GM12878 (cell line): Measurements from ENCODE around the gene MAP3K6. TPM values are rescaled to one million over a fixed set of nuclear protein-coding genes. Genes with fewer than 3 reads are reported as not detected.

Source experiments
- CBX3 ChIP-seq: fragments of 200-600 bp; sonication (generic); IDR thresholded peaks from 2 replicates; pipeline ENCODE4 v1.6.1; 2016; ENCODE audit warnings: low read depth, borderline replicate concordance
- CHD1 ChIP-seq: IDR thresholded peaks from 2 replicates; pipeline ENCODE4 v1.6.1; 2012; ENCODE audit warnings: low read depth, low read length, improper control_type of control experiment
- CREM ChIP-seq: IDR thresholded peaks from 2 replicates; pipeline ENCODE4 v1.6.1; 2014; ENCODE audit warnings: antibody characterized with exemption, low read depth
- E2F4 ChIP-seq: IDR thresholded peaks from 2 replicates; pipeline ENCODE4 v1.6.1; 2012; ENCODE audit warnings: low read depth, low read length, improper control_type of control experiment
- EGR1 ChIP-seq, 2 experiments: IDR thresholded peaks; 1 replicate in 1 of 2; 2 replicates in 1 of 2; pipeline ENCODE4 v1.6.1; 2011 to 2012; ENCODE audit warnings: low read depth in 2 of 2, low read length in 2 of 2, borderline replicate concordance in 1 of 2, mild to moderate bottlenecking in 1 of 2, moderate library complexity in 1 of 2
- FOXM1 ChIP-seq: IDR thresholded peaks from 2 replicates; pipeline ENCODE4 v1.6.1; 2012; ENCODE audit warnings: low read depth, mild to moderate bottlenecking, inconsistent platforms, low read length, moderate library complexity
- HDGF ChIP-seq: fragments of 450-650 bp; IDR thresholded peaks from 2 replicates; pipeline ENCODE4 v1.6.1; 2016; ENCODE audit warnings: antibody characterized with exemption
- IKZF1 ChIP-seq: fragments of 450-650 bp; conservative IDR thresholded peaks from 2 replicates; pipeline ENCODE4 v1.6.1; 2017; ENCODE audit warnings: antibody characterized with exemption, mild to moderate bottlenecking
- NR2F1 ChIP-seq: fragments of 450-650 bp; conservative IDR thresholded peaks from 2 replicates; pipeline ENCODE4 v1.6.1; 2017; ENCODE audit warnings: mild to moderate bottlenecking
- PRDM15 ChIP-seq: fragments of 450-650 bp; formaldehyde crosslinking; IDR thresholded peaks from 2 replicates; pipeline ENCODE4 v1.4.0; 2020; ENCODE audit warnings: mild to moderate bottlenecking, moderate library complexity
- RAD51 ChIP-seq: fragments of 450-650 bp; IDR thresholded peaks from 2 replicates; pipeline ENCODE4 v1.6.1; 2016; ENCODE audit warnings: moderate library complexity, mild to moderate bottlenecking, inconsistent platforms
- RELA ChIP-seq: fragments of 450-650 bp; IDR thresholded peaks from 2 replicates; pipeline ENCODE4 v1.8.0; 2014; ENCODE audit warnings: borderline replicate concordance; ENCODE audit not compliant: partially characterized antibody
- SIN3A ChIP-seq: IDR thresholded peaks from 2 replicates; pipeline ENCODE4 v1.6.1; 2012; ENCODE audit warnings: low read depth, low read length, improper control_type of control experiment
- SREBF2 ChIP-seq: IDR thresholded peaks from 2 replicates; pipeline ENCODE4 v1.6.1; 2012; ENCODE audit warnings: mild to moderate bottlenecking, low read length
- TBL1XR1 ChIP-seq: IDR thresholded peaks from 2 replicates; pipeline ENCODE4 v1.6.1; 2012; ENCODE audit warnings: low read depth, low read length, improper control_type of control experiment
- USF2 ChIP-seq: IDR thresholded peaks from 2 replicates; pipeline ENCODE4 v1.6.1; 2011; ENCODE audit warnings: low read depth, low read length, improper control_type of control experiment, borderline replicate concordance
- WRNIP1 ChIP-seq: IDR thresholded peaks from 2 replicates; pipeline ENCODE4 v1.6.1; 2011; ENCODE audit warnings: low read depth, low read length, improper control_type of control experiment, borderline replicate concordance
- ZBED1 ChIP-seq: IDR thresholded peaks from 2 replicates; pipeline ENCODE4 v1.6.1; 2016; ENCODE audit warnings: borderline replicate concordance
- polyA plus RNA-seq, 11 experiments: library from polyadenylated mRNA; depleted of rRNA in 4 of 11; unstranded in 6 of 11; stranded (reverse) in 5 of 11; fragments of >200 nt; fragmentation: Nextera tagmentation in 4 of 11; fragmentation: Illumina TruSeq in 1 of 11; extraction: Ambion mirVana in 4 of 11; extraction: Trizol in 1 of 11; gene quantifications; 1 replicate in 1 of 11; 2 replicates in 10 of 11; pipeline versions ENCODE4 v1.2.1 to v1.2.3, GENCODE V29; 2011 to 2016; ENCODE audit warnings: inconsistent platforms in 2 of 11, missing spikeins in 2 of 11, low read depth in 1 of 11
- total RNA-seq, 4 experiments: library from RNA; depleted of rRNA in 3 of 4; stranded (reverse); fragments of >200 nt in 3 of 4; fragmentation: Illumina TruSeq in 1 of 4; extraction: Trizol in 1 of 4; gene quantifications; 2 replicates each; pipeline versions ENCODE4 v1.2.1 to v1.2.3, GENCODE V29; 2013 to 2021
- TF ChIP-seq, protein P1 (sequence below): fragments of 450-650 bp; IDR thresholded peaks from 2 replicates; pipeline ENCODE4 v1.6.1; 2014; ENCODE audit warnings: mild to moderate bottlenecking
- TF ChIP-seq, protein P2 (sequence below): IDR thresholded peaks from 2 replicates; pipeline ENCODE4 v1.6.1; 2011; ENCODE audit warnings: mild to moderate bottlenecking, low read depth, low read length, moderate library complexity; ENCODE audit not compliant: insufficient replicate concordance
- TF ChIP-seq, protein P3 (sequence below): IDR thresholded peaks from 2 replicates; pipeline ENCODE4 v1.6.1; 2012; ENCODE audit warnings: low read depth, low read length, improper control_type of control experiment

MAP3K6 gene
- total and polyA plus RNA-seq, 10 of the 15 experiments (the other 5 are each of a cell fraction or from before 2014, with no cell fraction given): 0.15 to 3.4 (median 1.2) TPM; not detected in 1

DNA sequence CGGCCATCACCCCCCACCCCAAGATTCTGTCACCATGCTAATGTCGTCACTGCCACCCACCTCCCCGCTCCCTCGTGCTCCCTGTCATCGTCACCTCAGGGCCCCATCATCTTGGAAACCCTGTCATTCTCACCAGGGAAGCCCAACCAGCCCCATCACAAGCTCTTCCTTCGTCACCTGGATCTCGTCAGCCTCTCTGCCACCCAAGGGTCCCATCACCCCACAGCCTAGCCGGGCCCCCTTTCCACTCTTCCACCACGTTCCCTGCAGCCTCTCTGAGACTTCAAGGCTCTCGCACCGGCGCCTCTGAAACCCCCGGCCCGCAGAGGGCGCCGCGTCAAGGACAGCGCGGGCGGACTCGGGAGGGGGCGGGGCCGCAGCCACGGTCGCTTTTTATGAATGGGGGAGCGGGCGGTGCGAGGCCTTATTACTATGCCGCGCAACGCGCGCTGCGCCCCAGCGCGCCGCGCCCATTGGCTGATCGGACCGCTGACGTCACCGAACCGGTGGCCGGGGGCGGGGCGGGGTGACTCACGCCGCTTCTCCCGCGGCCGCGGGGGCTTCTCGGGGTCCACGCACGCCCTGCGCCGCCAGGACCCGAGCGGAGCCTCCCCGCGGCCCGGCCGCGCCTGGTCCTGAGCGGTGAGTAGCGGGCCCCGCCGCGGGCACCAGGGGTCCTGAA, 25.5 kb upstream of the MAP3K6 start, which contains the start of gene GPR3 (continued):
- TF ChIP-seq PRDM15 (CRISPR knock-in tag): no peak
- TF ChIP-seq RELA: no peak
- TF ChIP-seq, protein P1, sequence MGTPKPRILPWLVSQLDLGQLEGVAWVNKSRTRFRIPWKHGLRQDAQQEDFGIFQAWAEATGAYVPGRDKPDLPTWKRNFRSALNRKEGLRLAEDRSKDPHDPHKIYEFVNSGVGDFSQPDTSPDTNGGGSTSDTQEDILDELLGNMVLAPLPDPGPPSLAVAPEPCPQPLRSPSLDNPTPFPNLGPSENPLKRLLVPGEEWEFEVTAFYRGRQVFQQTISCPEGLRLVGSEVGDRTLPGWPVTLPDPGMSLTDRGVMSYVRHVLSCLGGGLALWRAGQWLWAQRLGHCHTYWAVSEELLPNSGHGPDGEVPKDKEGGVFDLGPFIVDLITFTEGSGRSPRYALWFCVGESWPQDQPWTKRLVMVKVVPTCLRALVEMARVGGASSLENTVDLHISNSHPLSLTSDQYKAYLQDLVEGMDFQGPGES: no peak
- no peak for TF ChIP-seq USF2
- TF ChIP-seq RAD51: no peak
- TF ChIP-seq SIN3A: peak; percentile 27; the same call in 1 of the 2 replicates
- TF ChIP-seq TBL1XR1: no peak
- TF ChIP-seq EGR1 (IDR thresholded peaks at IDR 0.05; ENCODE audit: borderline replicate concordance in 1 of 2, low read depth in 2 of 2, low read length in 2 of 2): peak in 1 of 2 experiments; percentile 50; a peak in 1 of 3 replicates
- TF ChIP-seq FOXM1: no peak
- no peak for TF ChIP-seq SREBF2
- TF ChIP-seq E2F4: no peak
- TF ChIP-seq, protein P2, sequence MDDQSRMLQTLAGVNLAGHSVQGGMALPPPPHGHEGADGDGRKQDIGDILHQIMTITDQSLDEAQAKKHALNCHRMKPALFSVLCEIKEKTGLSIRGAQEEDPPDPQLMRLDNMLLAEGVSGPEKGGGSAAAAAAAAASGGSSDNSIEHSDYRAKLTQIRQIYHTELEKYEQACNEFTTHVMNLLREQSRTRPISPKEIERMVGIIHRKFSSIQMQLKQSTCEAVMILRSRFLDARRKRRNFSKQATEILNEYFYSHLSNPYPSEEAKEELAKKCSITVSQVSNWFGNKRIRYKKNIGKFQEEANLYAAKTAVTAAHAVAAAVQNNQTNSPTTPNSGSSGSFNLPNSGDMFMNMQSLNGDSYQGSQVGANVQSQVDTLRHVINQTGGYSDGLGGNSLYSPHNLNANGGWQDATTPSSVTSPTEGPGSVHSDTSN: no peak
- TF ChIP-seq IKZF1: peak; percentile 63; the same call in 1 of the 2 replicates
- no peak for TF ChIP-seq CHD1
- TF ChIP-seq CREM: peak; percentile 55; the same call in 1 of the 2 replicates
- TF ChIP-seq NR2F1: peak; percentile 59; the same call in 1 of the 2 replicates
- TF ChIP-seq, protein P3, sequence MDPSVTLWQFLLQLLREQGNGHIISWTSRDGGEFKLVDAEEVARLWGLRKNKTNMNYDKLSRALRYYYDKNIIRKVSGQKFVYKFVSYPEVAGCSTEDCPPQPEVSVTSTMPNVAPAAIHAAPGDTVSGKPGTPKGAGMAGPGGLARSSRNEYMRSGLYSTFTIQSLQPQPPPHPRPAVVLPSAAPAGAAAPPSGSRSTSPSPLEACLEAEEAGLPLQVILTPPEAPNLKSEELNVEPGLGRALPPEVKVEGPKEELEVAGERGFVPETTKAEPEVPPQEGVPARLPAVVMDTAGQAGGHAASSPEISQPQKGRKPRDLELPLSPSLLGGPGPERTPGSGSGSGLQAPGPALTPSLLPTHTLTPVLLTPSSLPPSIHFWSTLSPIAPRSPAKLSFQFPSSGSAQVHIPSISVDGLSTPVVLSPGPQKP: no peak
- 0 out of 2 replicates have a peak, but pooled peaks have one; percentile 53 for TF ChIP-seq HDGF
- TF ChIP-seq CBX3: no peak
- TF ChIP-seq WRNIP1: no peak
- TF ChIP-seq ZBED1: no peak
